ENCODE results near the gene SBF1. TPM values are rescaled to one million over a fixed set of nuclear protein-coding genes. Genes with fewer than 3 reads are reported as not detected.

SBF1 gene
- polyA plus RNA-seq, 1 of the 3 experiments (the other 2 are of a cell fraction), result 29.1 TPM

- 56% methylated on average over 15 of the region's 70 CpGs for WGBS (ENCODE audit: low lambda C conversion rate)
Measured at GRCh38 chr22:50481440-50482106, 6.7 kb upstream of the SBF1 start, which contains the start of gene ADM2. ADM2 (plus strand) TSS chr22:50481543; CDS start chr22:50481848, 305 bp downstream.

GRCh38 chr22:50481045-50481439 is 6.2 kb upstream of the SBF1 start:
- Histone ChIP-seq H3K4me3 (ENCODE audit: low read depth in 2 of 2, low read length in 1 of 2) (peak overlapping the region; percentile 44 to 48; a peak in 3 of 4 replicates), H4K20me1 (ENCODE audit: insufficient read depth) (no peaks in the 10 kb centered on the region), H2AFZ (ENCODE audit: low read depth) (no peak overlapping the region), H3K9ac (no peak overlapping the region), H3K79me2 (ENCODE audit: insufficient read depth) (no peaks in the 10 kb centered on the region), H3K9me2 (no peaks in the 10 kb centered on the region), H3K4me1 (ENCODE audit: control insufficient read depth in 1 of 2, insufficient read depth in 2 of 2, low read depth in 1 of 2, low read length in 1 of 2) (peaks cover 0 to 2% of the 10 kb centered on the region in 2 experiments; a peak in 1 of 4 replicates), H3K4me2 (peak overlapping the region; percentile 37; the same call in 1 of the 2 replicates), H3K27ac (ENCODE audit: low read depth in 2 of 2, low read length in 1 of 2) (no peak overlapping the region), H3F3A (replicated peaks; ENCODE audit: insufficient read depth) (no peaks in the 10 kb centered on the region), H3K9me3 (no peaks in the 10 kb centered on the region), H3K27me3 (ENCODE audit: insufficient read depth) (peaks cover 10% of the 10 kb centered on the region; the same call in 1 of the 2 replicates), H3K36me3 (replicated peaks in 1 of 2; ENCODE audit: control insufficient read depth in 1 of 2, insufficient read depth in 2 of 2, low read length in 1 of 2) (no peaks in the 10 kb centered on the region)
- CTCF ChIA-PET, result interaction anchor here (1.0 to 1.4 kb wide), 2 partner anchors 10 to 17 kb away, joined by 3 read pairs; no protein-coding TSS in a partner anchor
- no CpG with 5 or more reads among the region's 45 CpGs for WGBS (ENCODE audit: low lambda C conversion rate)
- POLR2A ChIA-PET, result interaction anchor here (1.8 kb wide), 1 partner anchor 45 kb away, joined by 5 read pairs; the partner anchor contains the start of gene SCO2
- DNase-seq, result no peak
- TF ChIP-seq MEF2A (IDR thresholded peaks at IDR 0.05; ENCODE audit: borderline replicate concordance, low read depth), result no peak
- TF ChIP-seq EP300 (IDR thresholded peaks at IDR 0.05; ENCODE audit: borderline replicate concordance in 1 of 2, low read depth in 1 of 2, low read length in 1 of 2), result no peak
- no peak for TF ChIP-seq TCF12 (IDR thresholded peaks at IDR 0.05)
- no peak for TF ChIP-seq TAF1 (IDR thresholded peaks at IDR 0.05; ENCODE audit: borderline replicate concordance, low read depth, low read length)
- TF ChIP-seq GABPA (IDR thresholded peaks at IDR 0.05; ENCODE audit: low read depth), result no peak

More at GRCh38 chr22:50481440-50482106, 6.7 kb upstream of the SBF1 start, which contains the start of gene ADM2:
- CTCF ChIA-PET, result interaction anchor here (0.6 to 1.0 kb wide), 2 partner anchors 10 to 146 kb away, joined by 3 read pairs; no protein-coding TSS in a partner anchor
- no peak for TF ChIP-seq SIN3A (IDR thresholded peaks at IDR 0.05; ENCODE audit: borderline replicate concordance, low read depth, low read length)
- H3K9ac ChIP-seq, result no peak within 1 kb of the TSS
- H3K36me3 ChIP-seq (replicated peaks in 1 of 2; ENCODE audit: control insufficient read depth in 1 of 2, insufficient read depth in 2 of 2, low read length in 1 of 2), result no peaks in the 10 kb centered on the region
- no peak within 1 kb of the TSS for H3K27ac ChIP-seq (ENCODE audit: low read depth in 2 of 2, low read length in 1 of 2)
- peaks cover 0 to 2% of the 10 kb centered on the region in 2 experiments; a peak in 1 of 4 replicates for H3K4me1 ChIP-seq (ENCODE audit: control insufficient read depth in 1 of 2, insufficient read depth in 2 of 2, low read depth in 1 of 2, low read length in 1 of 2)
- H3K4me3 ChIP-seq (ENCODE audit: low read depth in 2 of 2, low read length in 1 of 2), result peak within 1 kb of the TSS; percentile 44 to 48
- H3K9me3 ChIP-seq, result no peaks in the 10 kb centered on the region
- no peak within 1 kb of the TSS for H2AFZ ChIP-seq (ENCODE audit: low read depth)
- peak within 1 kb of the TSS; percentile 55 for H3K4me2 ChIP-seq
- no peaks in the 10 kb centered on the region for H3K9me2 ChIP-seq
- no peaks in the 10 kb centered on the region for H4K20me1 ChIP-seq (ENCODE audit: insufficient read depth)
- peak; percentile 91 for DNase-seq
- no peaks in the 10 kb centered on the region for H3K79me2 ChIP-seq (ENCODE audit: insufficient read depth)
- H3K27me3 ChIP-seq (ENCODE audit: insufficient read depth), result peaks cover 10% of the 10 kb centered on the region; the same call in 1 of the 2 replicates
- POLR2A ChIA-PET, result interaction anchor here (1.8 kb wide), 1 partner anchor 44 kb away, joined by 5 read pairs; the partner anchor contains the start of gene SCO2
- H3F3A ChIP-seq (replicated peaks; ENCODE audit: insufficient read depth), result no peaks in the 10 kb centered on the region

GRCh38 chr22:50479721-50480120 is 4.9 kb upstream of the SBF1 start:
- Histone ChIP-seq H3K27ac (ENCODE audit: low read depth in 2 of 2, low read length in 1 of 2) (no peak overlapping the region), H3K79me2 (ENCODE audit: insufficient read depth) (no peaks in the 10 kb centered on the region), H3K9me3 (no peaks in the 10 kb centered on the region), H3F3A (replicated peaks; ENCODE audit: insufficient read depth) (no peaks in the 10 kb centered on the region), H2AFZ (ENCODE audit: low read depth) (no peak overlapping the region), H3K9ac (no peak overlapping the region), H3K27me3 (ENCODE audit: insufficient read depth) (peaks cover 10% of the 10 kb centered on the region; the same call in 1 of the 2 replicates), H3K36me3 (replicated peaks in 1 of 2; ENCODE audit: control insufficient read depth in 1 of 2, insufficient read depth in 2 of 2, low read length in 1 of 2) (no peaks in the 10 kb centered on the region), H4K20me1 (ENCODE audit: insufficient read depth) (no peaks in the 10 kb centered on the region), H3K4me3 (ENCODE audit: low read depth in 2 of 2, low read length in 1 of 2) (no peak overlapping the region), H3K4me2 (no peak overlapping the region), H3K9me2 (no peaks in the 10 kb centered on the region), H3K4me1 (ENCODE audit: control insufficient read depth in 1 of 2, insufficient read depth in 2 of 2, low read depth in 1 of 2, low read length in 1 of 2) (peaks cover 0 to 4% of the 10 kb centered on the region in 2 experiments; a peak in 1 of 4 replicates)
- POLR2A ChIA-PET, result interaction anchor here (1.8 kb wide), 1 partner anchor 46 kb away, joined by 5 read pairs; the partner anchor contains the start of gene SCO2
- 80% methylated on average over 11 of the region's 11 CpGs for WGBS (ENCODE audit: low lambda C conversion rate)
- CTCF ChIA-PET, result interaction anchor here (0.9 to 1.4 kb wide), 2 partner anchors 18 to 20 kb away, joined by 3 to 4 read pairs; no protein-coding TSS in a partner anchor
- no peak for DNase-seq
- TF ChIP-seq NFIC (IDR thresholded peaks at IDR 0.05; ENCODE audit: borderline replicate concordance) (no peak), GATA2 (CRISPR knock-in tag; IDR thresholded peaks at IDR 0.05) (no peak), TCF12 (IDR thresholded peaks at IDR 0.05) (no peak), RAD21 (IDR thresholded peaks at IDR 0.05; ENCODE audit: low read length) (no peak), JUND (IDR thresholded peaks at IDR 0.05) (no peak), ELF1 (IDR thresholded peaks at IDR 0.05) (no peak)

All from SK-N-SH (cell line).